ENCODE data around the gene BLNK.
A peak's percentile ranks its signal among the peaks of the same experiment; 100 is the strongest.

Gene BLNK

GRCh38 chr10:96298362-96298761 is 27.0 kb upstream of the BLNK start:
- peak overlapping the region; percentile 92 for H3K27ac ChIP-seq (ENCODE audit: low read length)
- H3K9ac ChIP-seq (ENCODE audit: low read depth, low read length): peak overlapping the region; percentile 55
- H3K27me3 ChIP-seq (ENCODE audit: insufficient read depth, low read length, poor library complexity): no peaks in the 10 kb centered on the region
- H2AFZ ChIP-seq (ENCODE audit: low read depth, low read length): no peak overlapping the region
- peaks cover 11% of the 10 kb centered on the region; the same call in 1 of the 2 replicates for H3K36me3 ChIP-seq (ENCODE audit: insufficient read depth, low read length)
- no peak overlapping the region for H3K4me3 ChIP-seq (ENCODE audit: low read depth in 1 of 2, low read length in 2 of 2)
- peaks cover 100% of the 10 kb centered on the region for H3K4me1 ChIP-seq (ENCODE audit: insufficient read depth, low read length)
- no peaks in the 10 kb centered on the region for H4K20me1 ChIP-seq (ENCODE audit: insufficient read depth, low read length)
- DNase-seq: no peak
- H3K9me3 ChIP-seq (ENCODE audit: insufficient read depth, low read length, severe bottlenecking): no peaks in the 10 kb centered on the region
- H3K4me2 ChIP-seq (ENCODE audit: insufficient read depth, low read length): peak overlapping the region; percentile 71
- peaks cover 46% of the 10 kb centered on the region for H3K79me2 ChIP-seq (ENCODE audit: insufficient read depth, low read length)
- no peak for ATAC-seq (ENCODE audit: insufficient read depth, low read depth)
- TF ChIP-seq EZH2 (IDR thresholded peaks at IDR 0.05; ENCODE audit: borderline replicate concordance, low read depth, low read length, severe bottlenecking): no peak
- no peak for TF ChIP-seq CTCF (IDR thresholded peaks at IDR 0.05; ENCODE audit: borderline replicate concordance, extremely low read depth, low read length, poor library complexity, severe bottlenecking)

- DNase-seq (no peak), ATAC-seq (ENCODE audit: insufficient read depth, low read depth) (no peak)
- H3K27ac ChIP-seq (ENCODE audit: low read length): peak overlapping the region; percentile 92
- H4K20me1 ChIP-seq (ENCODE audit: insufficient read depth, low read length): no peaks in the 10 kb centered on the region
- H3K9ac ChIP-seq (ENCODE audit: low read depth, low read length): peak overlapping the region; percentile 55
- H3K36me3 ChIP-seq (ENCODE audit: insufficient read depth, low read length): peaks cover 11% of the 10 kb centered on the region; the same call in 1 of the 2 replicates
- H3K4me2 ChIP-seq (ENCODE audit: insufficient read depth, low read length): peak overlapping the region; percentile 71; the same call in 1 of the 2 replicates
- peaks cover 100% of the 10 kb centered on the region for H3K4me1 ChIP-seq (ENCODE audit: insufficient read depth, low read length)
- no peak for TF ChIP-seq CTCF (IDR thresholded peaks at IDR 0.05; ENCODE audit: borderline replicate concordance, extremely low read depth, low read length, poor library complexity, severe bottlenecking)
- TF ChIP-seq EZH2 (IDR thresholded peaks at IDR 0.05; ENCODE audit: borderline replicate concordance, low read depth, low read length, severe bottlenecking): no peak
- H3K27me3 ChIP-seq (ENCODE audit: insufficient read depth, low read length, poor library complexity): no peaks in the 10 kb centered on the region
- H3K9me3 ChIP-seq (ENCODE audit: insufficient read depth, low read length, severe bottlenecking): no peaks in the 10 kb centered on the region
- no peak overlapping the region for H2AFZ ChIP-seq (ENCODE audit: low read depth, low read length)
- H3K79me2 ChIP-seq (ENCODE audit: insufficient read depth, low read length): peaks cover 37% of the 10 kb centered on the region
- no peak overlapping the region for H3K4me3 ChIP-seq (ENCODE audit: low read depth in 1 of 2, low read length in 2 of 2)
These were observed 26.1 kb upstream of the BLNK start for GRCh38 chr10:96297486-96297885.

GRCh38 chr10:96295475-96295874 is 24.1 kb upstream of the BLNK start:
- H3K9me3 ChIP-seq (ENCODE audit: insufficient read depth, low read length, severe bottlenecking): no peaks in the 10 kb centered on the region
- peaks cover 80% of the 10 kb centered on the region for H3K4me1 ChIP-seq (ENCODE audit: insufficient read depth, low read length)
- no peaks in the 10 kb centered on the region for H4K20me1 ChIP-seq (ENCODE audit: insufficient read depth, low read length)
- H3K4me3 ChIP-seq (ENCODE audit: low read depth in 1 of 2, low read length in 2 of 2): peak overlapping the region in 1 of 2 experiments; percentile 11; a peak in 1 of 4 replicates
- H3K36me3 ChIP-seq (ENCODE audit: insufficient read depth, low read length): peaks cover 11% of the 10 kb centered on the region; the same call in 1 of the 2 replicates
- H3K4me2 ChIP-seq (ENCODE audit: insufficient read depth, low read length): peak overlapping the region; percentile 48
- ATAC-seq (ENCODE audit: insufficient read depth, low read depth): peak; percentile 59
- peaks cover 17% of the 10 kb centered on the region for H3K79me2 ChIP-seq (ENCODE audit: insufficient read depth, low read length)
- peak overlapping the region; percentile 47 for H3K9ac ChIP-seq (ENCODE audit: low read depth, low read length)
- H3K27me3 ChIP-seq (ENCODE audit: insufficient read depth, low read length, poor library complexity): no peaks in the 10 kb centered on the region
- peak overlapping the region; percentile 19; the same call in 1 of the 2 replicates for H2AFZ ChIP-seq (ENCODE audit: low read depth, low read length)
- peak; percentile 70 for DNase-seq
- H3K27ac ChIP-seq (ENCODE audit: low read length): peak overlapping the region; percentile 92
- TF ChIP-seq CTCF (IDR thresholded peaks at IDR 0.05; ENCODE audit: borderline replicate concordance, extremely low read depth, low read length, poor library complexity, severe bottlenecking) (no peak), EZH2 (IDR thresholded peaks at IDR 0.05; ENCODE audit: borderline replicate concordance, low read depth, low read length, severe bottlenecking) (no peak)

Data from DND-41 (cell line).